Vagina (tissue), 2 donors: ENCODE measurements around the gene SIGLEC12.

ENCODE experiments used
- CTCF ChIP-seq, 3 experiments: fragments of 450-650 bp in 2 of 3; fragments of 200-600 bp in 1 of 3; sonication (generic) in 1 of 3; IDR thresholded peaks; one replicate each; pipeline ENCODE4 v1.5.1; 2017 to 2019; ENCODE audit warnings: antibody characterized with exemption in 3 of 3, mild to moderate bottlenecking in 2 of 3, moderate library complexity in 2 of 3
- POLR2A ChIP-seq, 2 donors: fragments of 450-650 bp; IDR thresholded peaks; one replicate each; pipeline ENCODE4 v1.6.1; 2017; ENCODE audit warnings: antibody characterized with exemption in 2 of 2, mild to moderate bottlenecking in 2 of 2, moderate library complexity in 2 of 2
- POLR2AphosphoS5 ChIP-seq, 2 donors: sonication (generic); formaldehyde crosslinking; IDR thresholded peaks; one replicate each; pipeline ENCODE4 v1.9.0; 2017; ENCODE audit warnings: antibody characterized with exemption in 2 of 2, mild to moderate bottlenecking in 2 of 2, low read depth in 1 of 2; ENCODE audit not compliant: insufficient read depth in 1 of 2

GRCh38 chr19:51469162-51469561 is 32.4 kb downstream of the SIGLEC12 start:
- TF ChIP-seq POLR2A (IDR thresholded peaks at IDR 0.05) (no peak), CTCF (IDR thresholded peaks at IDR 0.05) (no peak), POLR2AphosphoS5 (IDR thresholded peaks at IDR 0.05; ENCODE audit: insufficient read depth in 1 of 2, low read depth in 1 of 2) (no peak)
